Measurements from ENCODE around the gene CHMP2B.
A peak's percentile ranks its signal among the peaks of the same experiment; 100 is the strongest.

Gene CHMP2B

GRCh38 chr3:87260270-87260669 lies 33.2 kb downstream of the CHMP2B start:
- TF ChIP-seq REST (IDR thresholded peaks at IDR 0.05; ENCODE audit: low read depth) (no peak), YY1 (IDR thresholded peaks at IDR 0.05; ENCODE audit: low read depth) (no peak), USF1 (IDR thresholded peaks at IDR 0.05) (no peak), TCF12 (IDR thresholded peaks at IDR 0.05; ENCODE audit: low read depth) (no peak), NFIC (IDR thresholded peaks at IDR 0.05) (no peak), MAX (IDR thresholded peaks at IDR 0.05) (no peak), EGR1 (IDR thresholded peaks at IDR 0.05) (no peak), EP300 (IDR thresholded peaks at IDR 0.05; ENCODE audit: borderline replicate concordance) (no peak), RAD21 (IDR thresholded peaks at IDR 0.05; ENCODE audit: low read depth) (peak; percentile 44)

- TF ChIP-seq CREB1 (IDR thresholded peaks at IDR 0.05; ENCODE audit: low read depth) (no peak), NFIC (IDR thresholded peaks at IDR 0.05) (no peak), EP300 (IDR thresholded peaks at IDR 0.05; ENCODE audit: borderline replicate concordance) (no peak), MAX (IDR thresholded peaks at IDR 0.05) (no peak), USF1 (IDR thresholded peaks at IDR 0.05) (no peak), RAD21 (IDR thresholded peaks at IDR 0.05; ENCODE audit: low read depth) (no peak), TCF12 (IDR thresholded peaks at IDR 0.05; ENCODE audit: low read depth) (no peak), ZBTB7A (IDR thresholded peaks at IDR 0.05; ENCODE audit: low read depth) (no peak), EGR1 (IDR thresholded peaks at IDR 0.05) (no peak), TAF1 (IDR thresholded peaks at IDR 0.05; ENCODE audit: low read depth) (no peak), YY1 (IDR thresholded peaks at IDR 0.05; ENCODE audit: low read depth) (no peak), FOXM1 (IDR thresholded peaks at IDR 0.05; ENCODE audit: borderline replicate concordance, low read depth) (no peak), REST (IDR thresholded peaks at IDR 0.05; ENCODE audit: low read depth) (no peak)
Measured at GRCh38 chr3:87261925-87262324, 34.8 kb downstream of the CHMP2B start.

GRCh38 chr3:87267953-87268645 lies 41.0 kb downstream of the CHMP2B start:
- TF ChIP-seq REST (IDR thresholded peaks at IDR 0.05; ENCODE audit: low read depth) (no peak), TAF1 (IDR thresholded peaks at IDR 0.05; ENCODE audit: low read depth) (no peak), FOXM1 (IDR thresholded peaks at IDR 0.05; ENCODE audit: borderline replicate concordance, low read depth) (no peak), TCF12 (IDR thresholded peaks at IDR 0.05; ENCODE audit: low read depth) (no peak), MAX (IDR thresholded peaks at IDR 0.05) (no peak), TEAD4 (IDR thresholded peaks at IDR 0.05) (no peak), CREB1 (IDR thresholded peaks at IDR 0.05; ENCODE audit: low read depth) (no peak), EP300 (IDR thresholded peaks at IDR 0.05; ENCODE audit: borderline replicate concordance) (no peak), NFIC (IDR thresholded peaks at IDR 0.05) (no peak), CEBPB (IDR thresholded peaks at IDR 0.05) (no peak), YY1 (IDR thresholded peaks at IDR 0.05; ENCODE audit: low read depth) (no peak), USF1 (IDR thresholded peaks at IDR 0.05) (no peak), RAD21 (IDR thresholded peaks at IDR 0.05; ENCODE audit: low read depth) (no peak), ZBTB7A (IDR thresholded peaks at IDR 0.05; ENCODE audit: low read depth) (no peak), EGR1 (IDR thresholded peaks at IDR 0.05) (no peak)
